ENCODE results near the gene STOX1. TPM values are rescaled to one million over a fixed set of nuclear protein-coding genes. Genes with fewer than 3 reads are reported as not detected.
A peak's percentile ranks its signal among the peaks of the same experiment; 100 is the strongest.
"Not testable (repeated sequence)": the region's sequence is repeated elsewhere in the genome, so short reads cannot be mapped to it uniquely, and the experiment has no call there.

Gene STOX1, protein sequence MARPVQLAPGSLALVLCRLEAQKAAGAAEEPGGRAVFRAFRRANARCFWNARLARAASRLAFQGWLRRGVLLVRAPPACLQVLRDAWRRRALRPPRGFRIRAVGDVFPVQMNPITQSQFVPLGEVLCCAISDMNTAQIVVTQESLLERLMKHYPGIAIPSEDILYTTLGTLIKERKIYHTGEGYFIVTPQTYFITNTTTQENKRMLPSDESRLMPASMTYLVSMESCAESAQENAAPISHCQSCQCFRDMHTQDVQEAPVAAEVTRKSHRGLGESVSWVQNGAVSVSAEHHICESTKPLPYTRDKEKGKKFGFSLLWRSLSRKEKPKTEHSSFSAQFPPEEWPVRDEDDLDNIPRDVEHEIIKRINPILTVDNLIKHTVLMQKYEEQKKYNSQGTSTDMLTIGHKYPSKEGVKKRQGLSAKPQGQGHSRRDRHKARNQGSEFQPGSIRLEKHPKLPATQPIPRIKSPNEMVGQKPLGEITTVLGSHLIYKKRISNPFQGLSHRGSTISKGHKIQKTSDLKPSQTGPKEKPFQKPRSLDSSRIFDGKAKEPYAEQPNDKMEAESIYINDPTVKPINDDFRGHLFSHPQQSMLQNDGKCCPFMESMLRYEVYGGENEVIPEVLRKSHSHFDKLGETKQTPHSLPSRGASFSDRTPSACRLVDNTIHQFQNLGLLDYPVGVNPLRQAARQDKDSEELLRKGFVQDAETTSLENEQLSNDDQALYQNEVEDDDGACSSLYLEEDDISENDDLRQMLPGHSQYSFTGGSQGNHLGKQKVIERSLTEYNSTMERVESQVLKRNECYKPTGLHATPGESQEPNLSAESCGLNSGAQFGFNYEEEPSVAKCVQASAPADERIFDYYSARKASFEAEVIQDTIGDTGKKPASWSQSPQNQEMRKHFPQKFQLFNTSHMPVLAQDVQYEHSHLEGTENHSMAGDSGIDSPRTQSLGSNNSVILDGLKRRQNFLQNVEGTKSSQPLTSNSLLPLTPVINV
- total RNA-seq = 9.0 TPM

DNA sequence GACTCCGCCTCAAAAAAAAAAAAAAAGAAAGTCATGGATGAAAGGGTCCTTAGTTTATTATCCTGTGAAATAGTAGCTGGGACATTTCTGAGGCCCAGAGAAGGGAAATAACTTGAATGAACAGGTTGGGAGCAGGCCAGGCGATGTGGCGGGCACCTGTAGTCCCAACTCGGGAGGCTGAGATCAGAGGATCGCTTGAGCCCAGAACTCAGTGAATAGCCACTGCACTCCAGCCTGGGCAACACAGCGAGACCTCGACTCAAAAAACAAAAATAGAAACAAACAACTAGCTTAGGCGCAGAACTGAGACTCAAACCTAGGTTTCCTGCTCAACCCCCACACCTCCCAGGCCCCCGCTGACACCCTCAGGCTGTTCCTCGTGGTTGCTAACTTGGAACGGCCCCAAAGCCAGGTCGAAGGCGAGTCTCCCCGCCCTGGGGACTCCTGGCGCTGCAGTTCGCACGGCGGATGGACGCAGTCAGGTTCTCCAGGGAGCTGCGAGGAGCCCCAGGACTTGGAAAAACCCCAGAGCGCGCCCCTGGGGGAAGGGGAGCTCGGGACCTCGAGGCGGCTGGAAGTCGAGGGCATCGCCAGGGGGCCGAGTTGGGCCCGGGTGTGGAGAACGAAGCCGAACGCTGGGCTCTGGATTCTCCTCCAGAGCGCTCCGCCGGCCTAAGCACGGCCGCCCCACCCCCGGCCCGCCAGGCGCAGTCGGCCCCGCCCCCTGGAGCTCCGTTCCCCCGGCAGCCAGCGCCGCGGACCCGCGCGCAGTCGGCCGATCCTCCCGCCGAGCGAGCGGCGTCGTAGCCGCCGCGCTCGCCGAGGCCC is at the start of gene STOX1:
Gene STOX1 (plus strand): TSS at position 768 of the 828 bp plus-strand sequence. CDS start 93 bp downstream, outside the sequence.
- DNase-seq (ENCODE audit: low spot score in 2 of 2) = peak; percentile 40 to 66
- FAIRE-seq = no peak

DNA sequence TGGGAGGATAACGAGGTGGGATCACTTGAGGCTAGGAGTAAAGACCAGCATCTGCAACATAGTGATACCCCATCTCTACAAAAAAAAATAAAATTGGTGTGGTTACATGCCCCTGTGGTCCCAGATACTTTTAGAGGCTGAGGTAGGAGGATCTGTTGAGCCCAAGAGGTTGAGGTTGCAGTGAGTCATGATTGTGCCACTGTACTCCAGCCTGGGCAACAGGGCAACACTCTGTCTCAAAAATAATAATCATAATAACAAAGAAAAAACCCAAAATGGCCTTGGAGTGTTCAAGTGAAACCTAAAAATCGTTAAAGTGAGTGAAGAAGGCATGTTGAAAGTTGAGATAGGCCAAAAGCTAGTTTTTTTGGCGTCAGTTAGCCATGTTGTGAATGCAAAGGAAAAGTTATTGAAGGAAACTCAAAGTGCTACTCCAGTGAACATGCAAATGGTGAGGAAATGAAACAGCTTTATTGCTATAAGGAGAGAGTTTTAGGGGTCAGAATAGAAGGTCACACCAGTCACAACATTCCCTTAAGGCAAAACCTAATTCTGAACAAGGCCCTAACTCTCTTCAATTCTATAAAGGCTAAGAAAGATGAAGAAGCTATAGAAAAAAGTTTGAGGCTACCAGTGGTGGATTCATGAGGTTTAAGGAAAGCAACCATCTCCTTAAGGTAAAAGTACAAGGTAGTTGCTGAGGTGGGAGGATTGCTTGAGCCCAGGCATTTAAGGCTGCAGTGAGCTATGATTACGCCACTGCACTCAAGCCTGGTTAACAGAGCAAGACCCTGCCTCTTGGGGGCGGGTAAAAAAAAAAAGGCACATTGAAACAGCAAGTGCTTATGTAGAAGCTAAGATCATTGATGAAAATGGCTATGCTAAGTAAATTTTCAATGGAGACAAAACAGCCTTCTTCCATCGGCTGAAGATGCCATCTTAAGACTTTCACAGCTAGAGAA is 45.4 kb upstream of the STOX1 start:
- FAIRE-seq (no peak), DNase-seq (ENCODE audit: low spot score in 2 of 2) (no peak)

DNA sequence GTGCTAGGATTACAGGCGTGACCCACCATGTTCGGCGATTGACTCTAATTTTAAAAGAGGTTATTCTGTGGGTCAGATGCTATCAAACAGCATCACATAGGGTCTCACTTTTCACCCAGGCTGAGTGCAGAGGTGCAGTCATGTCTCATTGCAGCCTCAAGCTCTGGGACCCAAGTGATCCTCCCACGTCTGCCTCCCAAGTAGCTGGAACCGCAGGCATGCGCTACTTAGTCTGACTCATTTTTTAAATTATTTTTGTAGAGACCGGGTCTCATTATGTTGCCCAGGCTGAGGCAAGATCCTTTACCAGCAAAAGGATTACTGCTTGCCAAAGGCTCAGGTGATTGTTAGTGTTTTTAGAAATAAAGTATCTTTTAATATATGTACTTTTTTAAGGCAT is 42.9 kb upstream of the STOX1 start:
- DNase-seq (ENCODE audit: low spot score in 2 of 2) = no peak
- FAIRE-seq = no peak

DNA sequence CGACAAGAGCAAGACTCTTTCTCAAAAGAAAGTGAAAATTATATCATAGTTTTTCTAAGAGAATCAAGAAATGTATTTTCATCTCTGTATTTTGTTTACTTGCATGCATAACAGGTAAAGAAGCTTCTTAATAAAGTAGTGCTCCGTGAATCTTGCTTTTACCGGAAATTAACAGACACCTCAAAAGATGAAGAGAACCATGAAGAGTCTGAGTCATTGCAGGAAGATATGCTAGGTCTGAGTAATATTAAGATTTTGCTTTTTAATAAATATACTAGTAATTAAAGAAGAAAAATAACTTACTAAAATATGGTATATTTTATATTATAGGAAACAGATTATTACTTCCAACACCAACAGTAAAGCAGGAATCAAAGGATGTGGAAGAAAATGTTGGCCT is 39.5 kb upstream of the STOX1 start:
- no peak for DNase-seq (ENCODE audit: low spot score in 2 of 2)
- no peak for FAIRE-seq

DNA sequence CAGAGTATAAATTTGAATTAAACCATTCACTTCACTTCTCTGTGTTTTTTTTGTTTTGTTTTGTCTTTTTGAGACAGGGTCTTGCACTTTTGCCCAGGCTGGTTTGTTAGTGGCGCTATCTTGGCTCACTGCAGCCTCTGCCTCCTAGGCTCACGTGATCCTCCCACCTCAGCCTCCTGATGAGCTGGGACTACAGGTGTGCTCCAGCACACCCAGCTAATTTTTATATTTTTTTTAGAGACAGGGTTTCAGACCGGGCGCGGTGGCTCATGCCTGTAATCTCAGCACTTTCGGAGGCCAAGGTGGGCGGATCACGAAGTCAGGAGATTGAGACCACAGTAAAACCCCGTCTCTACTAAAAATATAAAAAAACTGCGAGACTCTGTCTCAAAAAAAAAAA is 36.9 kb upstream of the STOX1 start:
- FAIRE-seq = no peak
- no peak for DNase-seq (ENCODE audit: low spot score in 2 of 2)

DNA sequence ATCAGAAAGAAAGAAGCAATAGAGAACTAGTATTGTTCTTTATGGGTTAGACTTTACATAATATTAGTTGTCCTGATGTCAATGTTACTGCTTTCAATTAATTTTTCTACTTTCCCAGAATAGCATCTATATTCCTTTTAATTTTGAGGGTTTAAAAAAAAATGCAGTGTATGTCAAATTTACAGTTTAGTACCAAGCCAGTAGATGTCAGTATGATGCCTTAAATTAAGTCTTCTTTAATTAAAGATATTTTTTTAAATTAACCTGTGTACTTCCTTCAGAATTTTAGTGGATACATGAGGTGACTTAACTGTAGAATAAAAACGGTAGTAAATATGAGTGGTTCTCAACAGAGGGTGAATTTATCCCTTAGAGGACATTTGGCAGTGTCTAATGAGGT is 35.2 kb upstream of the STOX1 start:
- no peak for DNase-seq (ENCODE audit: low spot score in 2 of 2)

DNA sequence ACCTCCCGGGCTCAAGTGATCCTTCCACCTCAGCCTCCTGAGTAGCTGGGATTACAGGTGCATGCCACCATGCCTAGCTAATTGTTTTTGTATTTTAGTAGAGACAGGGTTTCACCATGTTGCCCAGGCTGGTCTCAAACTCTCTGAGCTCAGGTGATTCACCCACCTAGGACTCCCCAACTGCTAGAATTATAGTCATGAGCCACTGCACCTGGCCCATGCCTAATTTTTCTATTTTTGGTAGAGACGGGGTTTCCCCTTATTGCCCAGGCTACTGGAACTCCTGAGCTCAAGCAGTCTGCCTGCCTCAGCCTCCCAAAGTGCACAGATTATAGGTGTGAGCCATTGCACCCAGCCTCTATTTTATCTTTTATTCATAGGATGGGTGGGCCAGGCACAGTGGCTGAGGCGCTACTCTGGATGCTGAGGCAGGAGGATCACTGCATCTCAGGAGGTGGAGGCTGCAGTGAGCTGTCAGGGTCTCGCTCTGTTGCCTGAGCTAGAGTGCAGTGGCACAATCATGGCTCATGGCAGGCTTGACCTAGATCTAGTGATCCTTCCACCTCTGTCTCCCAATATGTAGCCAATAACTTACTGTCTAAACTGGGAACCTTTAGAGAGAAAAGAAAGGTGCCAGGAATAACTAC is 31.3 kb upstream of the STOX1 start:
- FAIRE-seq (no peak), DNase-seq (ENCODE audit: low spot score in 2 of 2) (no peak)

More for the DNA sequence above, 35.2 kb upstream of the STOX1 start:
- no peak for FAIRE-seq

DNA sequence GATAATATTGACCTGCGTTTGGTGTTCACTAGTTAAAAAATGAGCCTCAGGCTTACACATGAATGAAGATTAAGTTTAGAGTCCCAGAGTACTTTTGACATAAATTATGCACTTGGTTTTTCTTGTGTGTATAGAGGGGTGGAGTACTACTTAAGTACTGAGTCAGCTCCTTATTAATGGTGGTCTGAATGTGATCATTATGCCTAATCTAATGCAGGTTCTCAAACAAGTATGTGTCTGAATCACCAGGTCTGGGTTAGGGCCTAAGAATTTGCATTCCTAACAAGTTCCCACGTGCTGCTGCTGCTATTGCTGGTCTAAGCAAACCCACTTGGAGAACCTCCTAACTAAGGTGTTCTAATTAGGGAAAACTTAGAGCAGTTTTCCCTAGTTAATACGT is 30.7 kb upstream of the STOX1 start:
- DNase-seq (ENCODE audit: low spot score in 2 of 2) = no peak
- no peak for FAIRE-seq

DNA sequence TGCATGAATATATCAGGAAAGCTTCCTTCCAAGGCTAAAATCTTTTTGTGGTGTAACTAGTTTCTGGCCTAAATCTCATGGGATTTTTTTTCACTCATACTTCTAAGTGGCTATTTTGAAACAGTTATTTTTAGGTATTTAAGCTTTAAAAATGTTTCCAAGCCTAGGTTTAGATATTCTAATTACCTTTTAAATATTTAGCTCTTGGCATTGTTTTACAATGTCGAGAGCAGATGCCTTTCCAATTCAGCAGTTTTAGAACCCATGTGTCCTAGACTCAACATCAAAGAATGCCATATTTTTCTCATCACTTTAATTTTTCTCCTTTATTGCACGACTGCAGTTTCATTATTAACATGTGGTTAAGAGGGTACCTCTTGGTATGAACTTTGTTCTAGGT is 27.1 kb upstream of the STOX1 start:
- FAIRE-seq (no peak), DNase-seq (ENCODE audit: low spot score in 2 of 2) (no peak)

DNA sequence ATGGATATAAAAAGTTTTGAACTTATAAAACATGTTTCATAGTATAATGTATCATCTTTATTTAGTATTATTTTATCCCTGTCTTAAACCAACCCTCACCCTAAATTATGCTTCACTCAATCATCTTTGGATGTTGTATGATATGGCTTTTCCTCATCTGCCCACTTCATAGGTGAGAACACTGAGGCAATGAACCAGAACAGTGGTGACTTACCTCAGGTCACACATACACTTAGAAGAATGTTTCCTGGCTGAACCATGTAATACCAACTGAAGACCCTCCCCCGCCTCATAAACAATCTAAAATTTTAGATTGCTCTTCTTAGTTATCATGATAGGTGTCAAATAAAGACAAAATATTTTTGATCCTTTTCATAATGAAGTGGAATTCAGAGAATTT is 22.6 kb upstream of the STOX1 start:
- no peak for FAIRE-seq
- DNase-seq (ENCODE audit: low spot score in 2 of 2) = no peak

DNA sequence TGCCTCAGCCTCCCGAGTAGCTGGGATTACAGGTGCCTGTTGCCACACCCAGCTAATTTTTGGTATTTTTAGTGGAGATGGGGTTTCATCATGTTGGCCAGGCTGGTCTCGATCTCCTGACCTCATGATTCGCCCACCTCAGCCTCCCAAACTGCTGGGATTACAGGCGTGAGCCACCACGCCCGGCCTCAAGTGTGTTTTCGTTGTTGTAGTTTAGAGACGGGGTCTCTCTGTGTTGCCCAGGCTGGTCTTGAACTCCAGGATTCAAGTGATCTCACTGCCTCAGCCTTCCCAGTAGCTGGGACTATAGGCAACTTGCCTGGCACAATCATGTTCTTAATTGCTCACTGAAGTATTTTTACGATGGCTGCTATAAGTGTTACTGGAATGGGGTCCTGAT is 16.5 kb upstream of the STOX1 start:
- not testable (repeated sequence) for DNase-seq (ENCODE audit: low spot score in 2 of 2); FAIRE-seq

DNA sequence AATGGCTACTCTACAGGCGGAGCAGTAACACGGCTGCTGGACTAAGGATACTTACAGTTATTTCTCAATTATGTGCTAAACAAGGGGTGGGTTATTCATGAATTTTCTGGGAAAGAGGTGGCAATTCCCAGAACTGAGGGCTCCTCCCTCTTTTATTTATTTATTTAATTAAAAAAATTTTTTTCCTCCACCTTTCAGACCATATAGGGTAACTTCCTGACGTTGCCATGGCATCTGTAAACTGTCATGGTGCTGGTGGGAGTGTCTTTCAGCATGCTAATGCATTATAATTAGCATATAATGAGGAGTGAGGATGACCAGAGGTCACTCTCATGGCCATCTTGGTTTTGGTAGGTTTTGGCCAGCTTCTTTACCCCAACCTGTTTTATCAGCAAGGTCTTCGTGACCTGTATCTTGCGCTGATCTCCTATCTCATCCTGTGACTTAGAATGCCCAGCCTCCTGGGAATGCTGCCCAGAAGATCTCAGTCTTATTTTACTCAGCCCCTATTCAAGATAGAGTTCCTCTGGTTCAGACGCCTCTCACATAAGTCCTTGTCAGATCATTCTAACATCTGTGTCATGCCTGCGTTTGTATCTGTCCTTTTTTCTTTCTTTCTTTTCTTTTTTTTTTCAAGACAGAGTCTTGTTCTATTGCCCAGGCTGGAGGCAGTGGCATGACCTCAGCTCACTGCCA is 15.9 kb upstream of the STOX1 start:
- no peak for FAIRE-seq

DNA sequence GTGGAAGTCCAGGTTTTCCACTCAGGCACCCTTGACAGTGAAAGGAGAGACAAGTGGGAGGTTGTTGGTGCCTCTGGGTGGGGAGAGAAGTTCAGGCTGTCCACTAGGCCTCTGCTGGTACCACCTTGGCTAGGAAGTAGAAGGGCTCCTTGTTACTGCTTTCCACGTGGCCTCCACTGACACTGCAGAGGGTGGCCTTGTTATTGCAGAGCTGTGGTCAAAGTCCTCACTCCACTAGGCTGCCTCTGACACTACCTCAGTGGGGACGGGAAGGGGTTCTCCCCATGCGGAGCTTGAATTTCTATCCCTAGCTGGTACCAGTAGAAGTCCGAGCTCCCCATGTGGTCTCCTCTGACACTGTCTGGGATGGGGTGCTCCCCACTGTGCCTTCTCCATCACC is 14.9 kb upstream of the STOX1 start:
- no peak for FAIRE-seq
- DNase-seq (ENCODE audit: low spot score in 2 of 2) = no peak

More for the DNA sequence above, 15.9 kb upstream of the STOX1 start:
- no peak for DNase-seq (ENCODE audit: low spot score in 2 of 2)

DNA sequence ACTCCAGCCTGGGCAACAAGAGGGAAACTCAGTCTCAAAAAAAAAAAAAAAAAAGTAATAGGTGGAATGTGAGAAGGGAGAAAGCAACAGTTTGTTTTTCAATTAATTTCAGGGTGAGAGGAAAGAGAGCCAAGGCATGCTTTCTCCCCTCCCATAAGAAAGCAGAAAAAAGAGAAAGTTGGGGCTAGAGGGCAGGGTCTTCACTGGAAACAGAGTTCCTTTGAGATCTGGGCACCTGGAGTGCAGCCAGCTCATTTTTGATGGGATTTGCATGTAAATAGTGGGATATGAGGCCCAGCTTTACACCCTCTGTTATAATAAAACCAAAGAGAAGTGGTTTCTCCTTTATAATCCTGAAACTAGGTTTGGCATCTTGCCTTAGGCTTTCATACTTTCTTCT is 13.8 kb upstream of the STOX1 start:
- DNase-seq (ENCODE audit: low spot score in 2 of 2) = no peak
- no peak for FAIRE-seq

DNA sequence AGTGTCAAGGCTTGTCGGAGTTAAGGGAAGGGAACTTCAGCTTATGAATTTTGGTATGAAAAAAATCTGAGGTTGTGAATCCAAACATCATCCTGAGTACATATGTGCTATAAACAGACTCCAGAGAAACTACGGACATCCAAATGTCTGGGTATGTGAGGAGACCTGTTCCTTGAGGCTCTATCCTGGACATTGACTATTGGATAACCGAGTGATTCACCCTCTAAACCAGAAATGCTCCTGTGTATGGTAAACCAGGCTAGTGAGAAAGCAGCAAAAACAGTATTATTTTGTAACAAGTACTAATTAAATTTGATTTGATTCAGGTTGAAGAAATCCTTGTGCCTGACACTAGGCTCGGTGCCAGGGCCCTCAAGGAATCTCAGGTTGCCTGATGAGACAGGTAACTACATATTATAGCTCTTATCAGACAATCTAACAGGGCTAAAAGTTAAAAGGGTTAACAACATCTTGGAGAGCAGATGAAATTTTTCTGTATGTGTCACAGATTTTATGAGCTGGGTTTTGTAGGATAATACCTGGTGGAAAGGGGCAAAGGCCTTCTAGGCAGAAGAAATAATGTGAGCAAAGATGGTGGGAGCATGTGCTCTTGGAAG is 10.4 kb upstream of the STOX1 start:
- FAIRE-seq = no peak
- no peak for DNase-seq (ENCODE audit: low spot score in 2 of 2)

DNA sequence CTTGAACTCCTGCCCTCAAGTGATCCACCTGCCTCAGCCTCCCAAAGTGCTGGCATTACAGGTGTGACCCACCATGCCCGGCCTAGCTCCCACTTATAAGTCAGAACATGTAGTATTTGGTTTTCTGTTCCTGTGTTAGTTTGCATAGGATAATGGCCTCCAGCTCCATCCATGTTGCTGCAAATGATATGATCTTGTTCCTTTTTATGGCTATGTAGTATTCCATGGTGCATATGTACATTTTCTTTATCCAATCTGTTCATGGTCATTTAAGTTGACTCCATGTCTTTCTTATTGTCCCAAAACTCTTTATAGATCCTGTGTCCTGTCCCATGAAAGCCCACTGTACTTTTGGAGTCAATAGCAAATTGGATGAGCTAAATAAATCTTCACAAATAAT is 7.0 kb upstream of the STOX1 start:
- DNase-seq (ENCODE audit: low spot score in 2 of 2); FAIRE-seq: not testable (repeated sequence)

DNA sequence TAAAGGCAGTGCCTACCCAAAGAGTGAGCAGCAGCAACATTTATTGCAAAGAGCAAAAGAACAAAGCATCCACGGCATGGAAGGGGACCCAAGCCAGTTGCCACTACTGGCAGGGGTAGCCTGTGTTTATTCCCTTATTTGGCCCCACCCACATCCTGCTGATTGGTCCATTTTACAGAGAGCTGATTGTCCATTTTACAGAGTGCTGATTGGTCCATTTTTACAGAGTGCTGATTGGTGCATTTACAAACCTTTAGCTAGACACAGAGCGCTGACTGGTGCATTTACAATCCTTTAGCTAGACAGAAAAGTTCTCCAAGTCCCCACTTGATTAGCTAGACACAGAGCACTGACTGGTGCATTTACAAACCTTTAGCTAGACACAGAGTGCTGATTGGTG is 4.7 kb upstream of the STOX1 start:
- not testable (repeated sequence) for DNase-seq (ENCODE audit: low spot score in 2 of 2); FAIRE-seq

DNA sequence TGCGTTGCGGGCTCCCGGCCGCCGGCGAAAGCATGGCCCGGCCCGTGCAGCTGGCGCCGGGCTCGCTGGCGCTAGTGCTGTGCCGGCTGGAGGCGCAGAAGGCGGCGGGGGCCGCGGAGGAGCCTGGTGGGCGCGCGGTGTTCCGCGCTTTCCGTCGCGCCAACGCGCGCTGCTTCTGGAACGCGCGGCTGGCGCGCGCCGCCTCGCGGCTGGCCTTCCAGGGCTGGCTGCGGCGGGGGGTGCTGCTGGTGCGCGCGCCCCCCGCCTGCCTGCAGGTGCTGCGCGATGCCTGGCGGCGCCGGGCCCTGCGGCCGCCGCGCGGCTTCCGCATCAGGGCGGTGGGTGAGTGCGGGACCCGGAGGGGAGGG is 245 bp downstream of the STOX1 start:
- not testable (repeated sequence) for FAIRE-seq; DNase-seq (ENCODE audit: low spot score in 2 of 2)
